PC-9 (cell line): ENCODE results near the gene S100A6. TPM values are rescaled to one million over a fixed set of nuclear protein-coding genes. Genes with fewer than 3 reads are reported as not detected.

Experiments used
- BruUV-seq: library from RNA; stranded (reverse); fragments of 400-500 nt; replicated peaks from 2 replicates; lab custom pipeline; 2021; lab: Mats Ljungman, UMichigan
- CTCF ChIA-PET: fragments of 300-600 bp; sonication (Branson Sonifier 250); formaldehyde crosslinking; loops from one replicate; lab custom pipeline; 2022; ENCODE audit warnings: antibody characterized with exemption; lab: Charles Lee
- POLR2A ChIA-PET: fragments of 300-600 bp; sonication (Branson Sonifier 250); formaldehyde crosslinking; loops from one replicate; lab custom pipeline; 2022; ENCODE audit warnings: antibody characterized with exemption; ENCODE audit not compliant: unreplicated experiment; lab: Charles Lee
- DNase-seq, 2 experiments: peaks; one replicate each; pipeline versions ENCODE4 v3.0.0 to v3.0.0-alpha.2; 2015 to 2022; ENCODE audit warnings: mixed read lengths in 1 of 2
- H2AFZ ChIP-seq: fragments of 200-600 bp; sonication (generic); 2 replicates; pipeline ENCODE4 v1.8.1; 2017; ENCODE audit warnings: antibody characterized with exemption
- H3F3A ChIP-seq: fragments of 200-600 bp; sonication (generic); 2 replicates; pipeline ENCODE4 v1.8.1; 2017; ENCODE audit warnings: antibody characterized with exemption, mild to moderate bottlenecking, low read depth; ENCODE audit not compliant: insufficient read depth
- H3K27ac ChIP-seq: fragments of 200-600 bp; sonication (generic); 2 replicates; pipeline ENCODE4 v1.6.1; 2016; ENCODE audit warnings: mixed run types
- H3K27me3 ChIP-seq: fragments of 200-600 bp; sonication (generic); 2 replicates; pipeline ENCODE4 v1.6.1; 2016; ENCODE audit warnings: low read depth, mixed run types; ENCODE audit not compliant: insufficient read depth
- H3K36me3 ChIP-seq: fragments of 200-600 bp; sonication (generic); 2 replicates; pipeline ENCODE4 v1.6.1; 2016; ENCODE audit warnings: low read depth, mixed run types
- H3K4me1 ChIP-seq: fragments of 200-600 bp; sonication (generic); replicated peaks from 2 replicates; pipeline ENCODE4 v1.6.1; 2016; ENCODE audit warnings: mixed run types; ENCODE audit not compliant: insufficient read depth
- H3K4me2 ChIP-seq: fragments of 200-600 bp; sonication (generic); 2 replicates; pipeline ENCODE4 v1.6.1; 2017; ENCODE audit warnings: mixed run types
- H3K4me3 ChIP-seq: fragments of 200-600 bp; sonication (generic); 2 replicates; pipeline ENCODE4 v1.6.1; 2016; ENCODE audit warnings: mixed run types
- H3K79me2 ChIP-seq: fragments of 200-600 bp; sonication (generic); 2 replicates; pipeline ENCODE4 v1.6.1; 2017; ENCODE audit warnings: low read depth, mixed run types
- H3K9me2 ChIP-seq: fragments of 200-600 bp; sonication (generic); 2 replicates; pipeline ENCODE4 v1.8.1; 2017; ENCODE audit warnings: mild to moderate bottlenecking; ENCODE audit not compliant: insufficient read depth
- H3K9me3 ChIP-seq: fragments of 200-600 bp; sonication (generic); 2 replicates; pipeline ENCODE4 v1.8.1; 2016; ENCODE audit warnings: low read depth; ENCODE audit not compliant: insufficient read depth
- H4K20me1 ChIP-seq: fragments of 200-600 bp; sonication (generic); 2 replicates; pipeline ENCODE4 v1.8.1; 2017; ENCODE audit not compliant: insufficient read depth
- CTCF ChIP-seq: fragments of 200-600 bp; sonication (generic); conservative IDR thresholded peaks from 2 replicates; pipeline ENCODE4 v1.6.1; 2017; ENCODE audit warnings: mixed run types, antibody characterized with exemption, mild to moderate bottlenecking, moderate library complexity
- EZH2 ChIP-seq: fragments of 200-600 bp; sonication (generic); IDR thresholded peaks from 2 replicates; pipeline ENCODE4 v1.8.0; 2017; ENCODE audit warnings: antibody characterized with exemption, low read depth
- intact Hi-C: fragments of 100-400 bp; cut with micrococcal nuclease; formaldehyde crosslinking; loops from one replicate; pipeline ENCODE4 v1.10.0; 2022; ENCODE audit not compliant: unreplicated experiment
- total RNA-seq: library from RNA; stranded (reverse); gene quantifications from 2 replicates; pipeline ENCODE4 v1.2.3, GENCODE V29; 2021

Gene S100A6
- total RNA-seq, 1 experiment from 2014 or later, result 994 TPM

- ChIA-PET POLR2A (no interaction called here), CTCF (no interaction called here)
- H3K9me3 ChIP-seq, result no peaks in the 10 kb centered on the region
Measured at GRCh38 chr1:153507926-153508583, 27.7 kb downstream of the S100A6 start.

GRCh38 chr1:153506831-153507413 lies 28.9 kb downstream of the S100A6 start:
- H3K4me3 ChIP-seq, result no peak overlapping the region
- DNase-seq, result peak; percentile 39 to 43
- ChIA-PET POLR2A (interaction anchor here (0.6 to 0.7 kb wide), 2 partner anchors 129 to 277 kb away, joined by 3 read pairs; no protein-coding TSS in a partner anchor), CTCF (no interaction called here)
- no peaks in the 10 kb centered on the region for H3K27me3 ChIP-seq
- H3K9me2 ChIP-seq, result no peaks in the 10 kb centered on the region
- TF ChIP-seq CTCF, result no peak
- no peak for TF ChIP-seq EZH2
- H3K36me3 ChIP-seq, result no peaks in the 10 kb centered on the region
- no TSS peak for BruUV-seq
- H3K4me2 ChIP-seq, result no peak overlapping the region
- H3K9me3 ChIP-seq, result no peaks in the 10 kb centered on the region
- 0 out of 2 replicates have a peak, but pooled peaks cover 5% of the 10 kb centered on the region for H3F3A ChIP-seq
- H3K79me2 ChIP-seq, result no peaks in the 10 kb centered on the region
- H4K20me1 ChIP-seq, result no peaks in the 10 kb centered on the region
- H2AFZ ChIP-seq, result no peak overlapping the region
- intact Hi-C loops, result no loop called here
- no peak overlapping the region for H3K27ac ChIP-seq
- H3K4me1 ChIP-seq, result peaks cover 20% of the 10 kb centered on the region

More at GRCh38 chr1:153507926-153508583, 27.7 kb downstream of the S100A6 start:
- Histone ChIP-seq H3K27me3 (no peaks in the 10 kb centered on the region), H3K4me1 (peaks cover 26% of the 10 kb centered on the region), H3K9me2 (no peaks in the 10 kb centered on the region), H3K36me3 (no peaks in the 10 kb centered on the region), H2AFZ (no peak overlapping the region), H3K27ac (no peak overlapping the region), H3K4me2 (no peak overlapping the region), H3K4me3 (no peak overlapping the region), H3K79me2 (no peaks in the 10 kb centered on the region), H3F3A (0 out of 2 replicates have a peak, but pooled peaks cover 5% of the 10 kb centered on the region), H4K20me1 (no peaks in the 10 kb centered on the region)
- no TSS peak for BruUV-seq
- no peak for DNase-seq
- TF ChIP-seq EZH2, result no peak
- TF ChIP-seq CTCF, result no peak
- intact Hi-C loops, result no loop called here

GRCh38 chr1:153506386-153506785 lies 29.4 kb downstream of the S100A6 start:
- Histone ChIP-seq H3K4me3 (no peak overlapping the region), H3K27ac (no peak overlapping the region), H3F3A (0 out of 2 replicates have a peak, but pooled peaks cover 5% of the 10 kb centered on the region), H3K36me3 (no peaks in the 10 kb centered on the region), H3K27me3 (no peaks in the 10 kb centered on the region), H3K79me2 (no peaks in the 10 kb centered on the region), H3K9me2 (no peaks in the 10 kb centered on the region), H3K4me2 (no peak overlapping the region), H4K20me1 (no peaks in the 10 kb centered on the region), H3K4me1 (peaks cover 16% of the 10 kb centered on the region), H3K9me3 (no peaks in the 10 kb centered on the region), H2AFZ (no peak overlapping the region)
- CTCF ChIA-PET, result no interaction called here
- BruUV-seq, result no TSS peak
- POLR2A ChIA-PET, result interaction anchor here (0.6 kb wide), 1 partner anchor 277 kb away, joined by 3 read pairs; no protein-coding TSS in a partner anchor
- TF ChIP-seq EZH2 (no peak), CTCF (no peak)
- DNase-seq, result no peak
- intact Hi-C loops, result no loop called here
